Endothelial cell of umbilical vein (primary cell): ENCODE data around the gene KCNJ16. TPM values are rescaled to one million over a fixed set of nuclear protein-coding genes. Genes with fewer than 3 reads are reported as not detected.

Experiments used
- BruUV-seq: library from RNA; stranded (reverse); fragments of 400-500 nt; replicated peaks from 2 replicates; lab custom pipeline; 2021; lab: Mats Ljungman, UMichigan
- CTCF ChIA-PET: fragments of 300-600, 350-600 bp; sonication (Branson Sonifier 250); formaldehyde crosslinking; loops from one replicate; lab custom pipeline; 2021; ENCODE audit warnings: antibody characterized with exemption, inconsistent platforms; lab: Charles Lee
- POLR2A ChIA-PET: fragments of 300-600, 350-600 bp; sonication (Branson Sonifier 250); formaldehyde crosslinking; loops from one replicate; lab custom pipeline; 2021; ENCODE audit warnings: antibody characterized with exemption, inconsistent platforms; lab: Charles Lee
- DNase-seq: peaks from one replicate; pipeline ENCODE4 v3.0.0-alpha.2; 2011; ENCODE audit warnings: low read depth, low spot score
- FAIRE-seq: peaks from 2 replicates; lab custom pipeline; 2011; peaks lifted over from hg19 to GRCh38; lab: Jason Lieb, UNC
- H2AFZ ChIP-seq: 2 replicates; pipeline ENCODE4 v1.6.0; 2012; ENCODE audit warnings: low read depth, low read length, control low read depth, inconsistent platforms
- H3K27ac ChIP-seq: 2 replicates; pipeline ENCODE4 v1.5.1; 2011; ENCODE audit warnings: low read depth, mild to moderate bottlenecking, control low read depth, low read length, moderate library complexity; ENCODE audit not compliant: insufficient read depth
- H3K27me3 ChIP-seq, 2 experiments: 2 replicates each; pipeline versions ENCODE4 v1.6.0 to v1.6.1; 2011; ENCODE audit warnings: low read length in 2 of 2, mixed read lengths in 1 of 2; ENCODE audit not compliant: control insufficient read depth in 2 of 2, insufficient read depth in 2 of 2
- H3K36me3 ChIP-seq, 2 experiments: 2 replicates in 1 of 2; 3 replicates in 1 of 2; pipeline ENCODE4 v1.5.1; 2011; ENCODE audit warnings: low read length in 2 of 2, mild to moderate bottlenecking in 1 of 2, moderate library complexity in 1 of 2; ENCODE audit not compliant: control insufficient read depth in 2 of 2, insufficient read depth in 2 of 2; ENCODE audit errors: extremely low read depth in 1 of 2
- H3K4me1 ChIP-seq: 3 replicates; pipeline ENCODE4 v1.5.1; 2011; ENCODE audit warnings: mild to moderate bottlenecking, low read length; ENCODE audit not compliant: control insufficient read depth, insufficient read depth; ENCODE audit errors: extremely low read depth
- H3K4me2 ChIP-seq: 2 replicates; pipeline ENCODE4 v1.6.1; 2011; ENCODE audit warnings: low read length, control low read depth, mixed read lengths; ENCODE audit not compliant: insufficient read depth
- H3K4me3 ChIP-seq, 3 experiments: fragments of 200-600 bp in 1 of 3; sonication (generic), shearing (Covaris generic) in 1 of 3; replicated peaks in 1 of 3; 2 replicates each; pipeline ENCODE4 v1.5.1; 2011 to 2016; ENCODE audit warnings: control low read depth in 3 of 3, low read length in 3 of 3, mild to moderate bottlenecking in 2 of 3, inconsistent platforms in 1 of 3, low read depth in 1 of 3, moderate library complexity in 1 of 3; ENCODE audit not compliant: insufficient read depth in 1 of 3
- H3K79me2 ChIP-seq: 2 replicates; pipeline ENCODE4 v1.6.0; 2012; ENCODE audit warnings: low read length, inconsistent platforms; ENCODE audit not compliant: control insufficient read depth, insufficient read depth
- H3K9ac ChIP-seq: replicated peaks from 2 replicates; pipeline ENCODE3; 2011; ENCODE audit warnings: low read length, control low read depth; ENCODE audit not compliant: insufficient read depth; ENCODE audit errors: extremely low read depth
- H3K9me1 ChIP-seq: replicated peaks from 3 replicates; pipeline ENCODE4 v1.6.0; 2011; ENCODE audit warnings: mild to moderate bottlenecking, low read length; ENCODE audit not compliant: control insufficient read depth, insufficient read depth; ENCODE audit errors: extremely low read depth
- H3K9me3 ChIP-seq: replicated peaks from 2 replicates; pipeline ENCODE4 v1.5.1; 2012; ENCODE audit warnings: low read length, inconsistent platforms; ENCODE audit not compliant: control insufficient read depth, insufficient read depth
- H4K20me1 ChIP-seq: replicated peaks from 2 replicates; pipeline ENCODE3; 2011; ENCODE audit warnings: mild to moderate bottlenecking, low read length; ENCODE audit not compliant: control insufficient read depth, insufficient read depth; ENCODE audit errors: extremely low read depth
- CTCF ChIP-seq, 2 donors: IDR thresholded peaks; 1 replicate in 1 of 2; 2 replicates in 1 of 2; pipeline ENCODE4 v1.5.1; 2011; ENCODE audit warnings: low read length in 2 of 2, mild to moderate bottlenecking in 2 of 2, moderate library complexity in 2 of 2, control low read depth in 1 of 2, inconsistent platforms in 1 of 2, low read depth in 1 of 2; ENCODE audit not compliant: insufficient read depth in 1 of 2; ENCODE audit errors: extremely low read depth in 1 of 2
- EZH2 ChIP-seq: IDR thresholded peaks from 2 replicates; pipeline ENCODE4 v1.6.1; 2012; ENCODE audit warnings: borderline replicate concordance, low read depth, mild to moderate bottlenecking, moderate library complexity, low read length, inconsistent platforms; ENCODE audit not compliant: severe bottlenecking
- FOS ChIP-seq: IDR thresholded peaks from 2 replicates; pipeline ENCODE4 v1.6.1; 2011; ENCODE audit warnings: mild to moderate bottlenecking, low read length, moderate library complexity, borderline replicate concordance; ENCODE audit not compliant: insufficient read depth
- GATA2 ChIP-seq: IDR thresholded peaks from 2 replicates; pipeline ENCODE4 v1.7.0; 2011; ENCODE audit warnings: low read depth, mild to moderate bottlenecking, moderate library complexity, mixed read lengths, low read length; ENCODE audit not compliant: insufficient read length, insufficient read depth
- JUN ChIP-seq: IDR thresholded peaks from 2 replicates; pipeline ENCODE4 v1.6.1; 2011; ENCODE audit warnings: borderline replicate concordance, low read depth; ENCODE audit not compliant: insufficient read length, insufficient read depth
- MYC ChIP-seq: IDR thresholded peaks from one replicate; pipeline ENCODE4 v1.6.1; 2011; ENCODE audit warnings: mild to moderate bottlenecking, low read depth, low read length
- POLR2AphosphoS5 ChIP-seq: IDR thresholded peaks from 2 replicates; pipeline ENCODE4 v1.6.1; 2012; ENCODE audit warnings: low read depth, mild to moderate bottlenecking, control low read depth, low read length, moderate library complexity; ENCODE audit not compliant: insufficient read depth
- dilution Hi-C: fragments of 300-500 bp; cut with MboI; formaldehyde crosslinking; loops from one replicate; pipeline ENCODE4 v1.15.0; 2019; ENCODE audit warnings: low sequenced_read_pairs; ENCODE audit not compliant: extremely low pct_ligation_motif_present
- intact Hi-C: fragments of 100-400 bp; cut with micrococcal nuclease; formaldehyde crosslinking; loops from one replicate; pipeline ENCODE4 v1.10.0; 2022
- polyA plus RNA-seq, 4 experiments: library from polyadenylated mRNA; depleted of rRNA in 3 of 4; stranded (reverse) in 3 of 4; unstranded in 1 of 4; fragments of >200 nt; gene quantifications; 2 replicates each; pipeline versions ENCODE4 v1.2.1 to v1.2.3, GENCODE V29; 2011 to 2012; ENCODE audit warnings: missing spikeins in 1 of 4
- total RNA-seq: library from RNA; stranded (reverse); gene quantifications from 2 replicates; pipeline ENCODE4 v1.2.3, GENCODE V29; 2021

Gene KCNJ16
- total and polyA plus RNA-seq, 2 donors (not counting 3 experiments of a cell fraction or from before 2014, with no cell fraction given) = 0.07 TPM; not detected in 1

- H3K27ac ChIP-seq = peak overlapping the region; percentile 87
- no peaks in the 10 kb centered on the region for H3K9me3 ChIP-seq
- no peaks in the 10 kb centered on the region for H3K27me3 ChIP-seq
- peak overlapping the region; percentile 84 for H3K4me2 ChIP-seq
- BruUV-seq = no TSS peak
- H4K20me1 ChIP-seq = no peaks in the 10 kb centered on the region
- TF ChIP-seq MYC (no peak), CTCF (IDR thresholded peaks at IDR 0.05; ENCODE audit: extremely low read depth in 1 of 2, insufficient read depth in 1 of 2, low read depth in 1 of 2, low read length in 2 of 2) (no peak), GATA2 (peak; percentile 29), POLR2AphosphoS5 (no peak), FOS (peak; percentile 27), EZH2 (no peak), JUN (peak; percentile 81)
- intact Hi-C loops = loop anchor here (5.0 kb wide), 3 partner anchors 386 to 749 kb away; no protein-coding TSS in a partner anchor
- dilution Hi-C loops = no loop called here
- H3K4me3 ChIP-seq = no peak overlapping the region
- no peak overlapping the region for H2AFZ ChIP-seq
- POLR2A ChIA-PET = interaction anchor here (1.2 to 1.4 kb wide), 2 partner anchors 558 to 559 kb away, joined by 3 to 6 read pairs; no protein-coding TSS in a partner anchor
- peaks cover 21% of the 10 kb centered on the region for H3K79me2 ChIP-seq
- H3K9me1 ChIP-seq = no peaks in the 10 kb centered on the region
- no peaks in the 10 kb centered on the region for H3K36me3 ChIP-seq
- peak overlapping the region; percentile 45 for H3K9ac ChIP-seq
- peaks cover 35% of the 10 kb centered on the region for H3K4me1 ChIP-seq
- peak; percentile 88 for DNase-seq
- peak; percentile 62 for FAIRE-seq
- CTCF ChIA-PET = interaction anchor here (1.1 to 7.9 kb wide), 17 partner anchors 8 to 641 kb away, joined by 3 to 156 read pairs (median 7); no protein-coding TSS in a partner anchor
Observed at GRCh38 chr17:70166615-70167014, 91.6 kb downstream of the KCNJ16 start.
